ENCODE data around the gene PI4KA.

DNA sequence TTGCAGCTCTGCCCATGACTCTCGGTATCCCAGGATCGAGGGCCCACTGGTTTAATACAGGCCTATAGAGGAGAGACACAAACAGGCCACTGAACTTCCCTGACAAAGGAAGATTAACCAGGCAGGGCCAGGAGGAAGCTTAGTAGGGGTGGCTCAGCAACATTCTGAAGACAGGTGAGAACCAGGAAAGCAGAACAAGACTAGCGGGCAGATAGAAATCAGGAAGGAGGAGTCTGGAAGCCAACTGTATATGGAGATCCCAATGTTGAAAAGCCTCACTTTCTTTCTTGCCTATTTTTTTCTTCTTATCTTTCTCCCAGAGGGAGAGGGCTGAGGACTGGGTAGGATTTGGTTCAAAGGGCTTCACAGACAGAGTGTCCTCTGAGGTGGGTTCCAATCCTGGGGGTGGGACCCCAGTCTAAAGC is 5.4 kb downstream of the PI4KA start:
- TF ChIP-seq TAF1 (IDR thresholded peaks at IDR 0.05; ENCODE audit: borderline replicate concordance, low read depth, low read length) (no peak), POLR2A (IDR thresholded peaks at IDR 0.05; ENCODE audit: low read depth, low read length) (no peak), POLR2AphosphoS5 (IDR thresholded peaks at IDR 0.05; ENCODE audit: low read depth, low read length) (no peak)

Data from GM12892 (cell line).